ENCODE measurements around the gene ZNG1E.
"Not testable (repeated sequence)": the region's sequence is repeated elsewhere in the genome, so short reads cannot be mapped to it uniquely, and the experiment has no call there.

DNA sequence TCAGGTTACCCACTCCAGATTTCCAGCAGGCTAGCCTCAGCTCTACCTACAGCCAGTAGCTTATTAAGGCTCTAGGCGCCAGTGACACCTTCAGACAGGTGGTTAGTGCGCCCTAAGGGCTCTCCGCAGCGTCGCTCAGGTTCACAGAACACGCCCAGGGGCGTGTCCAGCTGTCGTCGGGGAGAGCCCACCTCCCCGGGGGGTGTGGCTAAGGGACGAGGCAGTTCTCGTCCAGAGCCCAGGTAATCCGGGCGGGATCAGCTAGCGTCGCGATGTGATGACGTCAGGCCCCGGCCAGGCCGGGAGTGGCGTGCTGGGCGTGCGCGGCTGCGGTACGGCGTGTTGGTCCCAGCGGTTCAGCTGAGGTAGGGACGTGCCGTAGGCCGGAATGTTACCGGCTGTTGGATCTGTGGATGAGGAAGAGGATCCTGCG is at the start of gene ZNG1E:
- TF ChIP-seq, protein P1, sequence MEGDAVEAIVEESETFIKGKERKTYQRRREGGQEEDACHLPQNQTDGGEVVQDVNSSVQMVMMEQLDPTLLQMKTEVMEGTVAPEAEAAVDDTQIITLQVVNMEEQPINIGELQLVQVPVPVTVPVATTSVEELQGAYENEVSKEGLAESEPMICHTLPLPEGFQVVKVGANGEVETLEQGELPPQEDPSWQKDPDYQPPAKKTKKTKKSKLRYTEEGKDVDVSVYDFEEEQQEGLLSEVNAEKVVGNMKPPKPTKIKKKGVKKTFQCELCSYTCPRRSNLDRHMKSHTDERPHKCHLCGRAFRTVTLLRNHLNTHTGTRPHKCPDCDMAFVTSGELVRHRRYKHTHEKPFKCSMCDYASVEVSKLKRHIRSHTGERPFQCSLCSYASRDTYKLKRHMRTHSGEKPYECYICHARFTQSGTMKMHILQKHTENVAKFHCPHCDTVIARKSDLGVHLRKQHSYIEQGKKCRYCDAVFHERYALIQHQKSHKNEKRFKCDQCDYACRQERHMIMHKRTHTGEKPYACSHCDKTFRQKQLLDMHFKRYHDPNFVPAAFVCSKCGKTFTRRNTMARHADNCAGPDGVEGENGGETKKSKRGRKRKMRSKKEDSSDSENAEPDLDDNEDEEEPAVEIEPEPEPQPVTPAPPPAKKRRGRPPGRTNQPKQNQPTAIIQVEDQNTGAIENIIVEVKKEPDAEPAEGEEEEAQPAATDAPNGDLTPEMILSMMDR (IDR thresholded peaks at IDR 0.05; ENCODE audit: control extremely low read depth in 1 of 3, insufficient read depth in 1 of 3, low read depth in 1 of 3, low read length in 3 of 3) = not testable (repeated sequence)
- TF ChIP-seq MAFK (IDR thresholded peaks at IDR 0.05; ENCODE audit: low read depth, low read length); SUZ12 (IDR thresholded peaks at IDR 0.05; ENCODE audit: low read length); YY1 (IDR thresholded peaks at IDR 0.05; ENCODE audit: low read depth, low read length); TCF12 (IDR thresholded peaks at IDR 0.05; ENCODE audit: low read depth, low read length); CHD1 (IDR thresholded peaks at IDR 0.05; ENCODE audit: low read depth, low read length); SIN3A (conservative IDR thresholded peaks at IDR 0.05 in 1 of 2, IDR thresholded peaks at IDR 0.05 in 1 of 2; ENCODE audit: low read depth in 1 of 2, low read length in 2 of 2): not testable (repeated sequence)

Measured in H1 (cell line).